Activated naive CD4-positive, alpha-beta T cell treated with anti-CD3 and anti-CD28 coated beads, Interleukin-2, amount 50 U/mL, for 16 hours (primary cell): ENCODE results near the gene ID3.
"Not testable (repeated sequence)": the region's sequence is repeated elsewhere in the genome, so short reads cannot be mapped to it uniquely, and the experiment has no call there.

Source experiments
- DNase-seq: peaks from one replicate; pipeline ENCODE4 v3.0.0-alpha.2; 2020

The ID3 gene

DNA sequence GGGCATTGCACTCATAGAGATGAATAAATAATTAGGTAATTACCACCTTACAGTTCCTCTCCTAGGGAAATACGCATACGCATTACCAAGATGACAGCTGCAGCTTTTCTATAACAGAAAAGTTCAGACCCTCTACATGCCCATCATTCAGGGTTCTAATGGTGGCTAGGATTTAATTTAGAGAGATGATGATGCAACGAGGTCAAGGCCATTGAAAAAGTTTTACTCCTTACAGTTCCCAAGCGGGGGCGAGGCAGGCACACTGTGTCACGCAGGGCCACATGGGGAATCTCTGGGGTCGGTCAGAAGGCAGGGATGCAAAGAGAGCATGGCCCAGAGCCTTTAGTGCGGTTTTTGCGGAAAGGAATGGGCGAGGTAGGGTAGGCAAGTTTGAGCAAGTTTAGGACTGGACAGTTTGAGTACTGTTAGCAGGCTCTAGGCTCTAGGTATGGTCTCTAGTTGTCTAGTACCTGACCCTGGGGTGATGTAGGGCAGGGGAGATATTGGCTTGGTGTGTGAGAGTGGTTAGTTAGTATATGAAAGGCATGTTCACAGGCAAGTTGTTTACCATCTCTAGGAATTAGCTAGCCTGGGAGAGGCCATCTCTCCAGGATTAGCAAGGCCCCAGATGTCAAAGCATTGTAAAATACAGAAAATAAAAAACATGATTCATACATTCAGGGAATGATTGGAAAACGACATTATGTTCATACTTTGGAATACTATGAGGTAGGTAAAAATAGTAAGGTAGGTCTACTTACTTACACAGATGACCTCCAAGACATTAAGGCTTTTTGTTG is 29.6 kb upstream of the ID3 start:
- DNase-seq = no peak

DNA sequence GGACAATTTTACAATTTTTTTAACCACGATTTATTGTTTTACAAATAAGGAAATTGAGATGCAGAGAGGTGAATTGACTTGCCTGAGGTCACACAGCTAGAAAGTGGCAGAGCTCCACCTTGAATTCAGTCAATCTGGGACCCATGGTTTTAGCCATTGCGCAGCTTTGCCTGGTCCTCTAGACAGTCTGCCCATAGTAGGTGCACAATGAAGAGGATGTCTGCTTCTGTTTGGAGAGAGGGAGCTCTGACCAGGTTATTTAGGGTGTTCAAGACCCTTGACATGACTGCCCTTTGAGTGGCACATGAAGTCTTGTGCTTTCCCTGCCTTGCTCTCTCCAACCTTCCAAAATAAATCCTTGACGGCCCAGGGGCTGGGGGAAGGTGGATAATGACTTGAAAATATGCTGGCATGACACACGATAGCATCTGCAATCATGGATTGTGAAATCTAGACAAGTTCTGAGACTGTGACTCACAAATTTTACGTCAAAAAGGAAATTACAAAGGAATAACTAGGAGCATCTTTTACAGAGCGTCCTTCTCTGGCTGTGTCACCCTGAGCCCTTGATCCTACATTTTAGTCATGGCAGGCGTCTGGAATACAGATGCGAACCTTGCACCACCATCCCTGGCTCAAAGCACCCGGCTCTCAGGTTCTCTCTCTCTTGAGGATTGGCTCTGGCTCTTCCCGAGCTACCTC is 26.2 kb upstream of the ID3 start:
- no peak for DNase-seq

DNA sequence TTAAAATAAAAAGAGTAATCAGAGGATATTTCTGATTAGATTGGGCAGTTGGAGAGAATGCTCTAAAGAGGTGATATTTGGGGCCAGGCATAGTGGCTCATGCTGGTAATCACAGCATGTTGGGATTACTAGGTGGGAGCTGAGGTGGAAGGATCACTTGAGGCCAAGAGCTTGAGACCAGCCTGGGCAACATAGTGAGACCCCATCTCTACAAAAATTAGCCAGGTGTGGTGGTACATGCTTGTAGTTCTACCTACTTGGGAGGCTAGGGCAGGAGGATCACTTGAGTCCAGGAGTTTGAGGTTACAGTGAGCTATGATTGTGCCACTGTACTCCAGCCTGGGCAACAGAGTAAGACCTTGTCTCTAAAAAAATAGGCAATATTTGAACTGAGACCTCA is 24.4 kb upstream of the ID3 start:
- not testable (repeated sequence) for DNase-seq

DNA sequence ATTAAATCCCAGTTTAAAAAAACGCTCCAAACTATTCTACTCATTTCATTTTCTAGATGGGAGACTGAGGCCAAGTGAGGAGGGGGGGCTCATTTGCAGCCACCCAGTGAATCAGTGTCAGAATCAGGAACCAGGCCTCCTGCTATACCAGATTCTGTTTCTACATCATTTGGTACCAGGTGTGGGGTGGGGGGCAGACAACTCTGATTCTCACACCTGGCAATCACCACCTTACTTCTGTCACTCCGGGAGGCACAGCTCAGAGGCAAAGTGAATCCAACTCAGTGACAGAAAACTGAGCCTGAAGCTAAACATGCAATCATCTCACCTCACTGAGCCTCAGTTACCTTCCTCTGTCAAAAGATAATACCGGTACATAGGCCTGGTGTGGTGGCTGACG is 23.5 kb upstream of the ID3 start:
- no peak for DNase-seq

DNA sequence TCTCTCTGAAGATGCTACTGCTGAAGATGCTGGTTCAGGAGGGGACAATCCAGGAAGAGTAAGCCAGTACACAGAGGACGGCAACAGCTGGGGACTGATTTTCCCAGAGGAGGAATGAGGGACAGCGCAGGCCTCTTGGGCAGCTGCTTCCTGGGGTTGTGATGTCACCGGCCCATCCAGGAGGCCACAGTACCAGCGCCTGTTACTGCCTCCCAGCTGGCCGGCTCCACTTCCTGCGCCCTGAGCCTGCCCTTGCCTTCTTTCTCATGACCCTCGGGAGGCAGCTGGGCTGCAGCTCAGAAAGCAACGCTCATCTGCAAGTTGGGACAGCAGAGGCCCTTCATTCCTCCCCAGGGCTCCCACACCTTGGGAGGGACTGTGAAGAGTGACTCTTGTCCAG is 21.9 kb upstream of the ID3 start:
- DNase-seq = no peak

DNA sequence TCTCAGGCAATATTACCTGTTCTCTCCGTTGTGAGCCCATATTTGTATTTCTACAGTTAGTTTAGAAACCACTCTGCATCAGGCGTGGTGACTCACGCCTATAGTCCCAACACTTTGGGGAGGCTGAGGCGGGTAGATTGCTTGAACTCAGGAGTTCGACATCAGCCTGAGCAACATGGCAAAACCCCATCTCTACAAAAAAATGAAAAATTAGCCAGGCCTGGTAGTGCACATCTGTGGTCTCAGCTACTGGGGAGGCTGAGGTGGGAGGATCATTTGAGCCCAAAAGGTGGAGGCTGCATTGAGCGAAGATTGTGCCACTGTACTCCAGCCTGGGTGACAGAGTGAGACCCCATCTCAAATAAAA is 19.7 kb upstream of the ID3 start:
- DNase-seq = no peak

DNA sequence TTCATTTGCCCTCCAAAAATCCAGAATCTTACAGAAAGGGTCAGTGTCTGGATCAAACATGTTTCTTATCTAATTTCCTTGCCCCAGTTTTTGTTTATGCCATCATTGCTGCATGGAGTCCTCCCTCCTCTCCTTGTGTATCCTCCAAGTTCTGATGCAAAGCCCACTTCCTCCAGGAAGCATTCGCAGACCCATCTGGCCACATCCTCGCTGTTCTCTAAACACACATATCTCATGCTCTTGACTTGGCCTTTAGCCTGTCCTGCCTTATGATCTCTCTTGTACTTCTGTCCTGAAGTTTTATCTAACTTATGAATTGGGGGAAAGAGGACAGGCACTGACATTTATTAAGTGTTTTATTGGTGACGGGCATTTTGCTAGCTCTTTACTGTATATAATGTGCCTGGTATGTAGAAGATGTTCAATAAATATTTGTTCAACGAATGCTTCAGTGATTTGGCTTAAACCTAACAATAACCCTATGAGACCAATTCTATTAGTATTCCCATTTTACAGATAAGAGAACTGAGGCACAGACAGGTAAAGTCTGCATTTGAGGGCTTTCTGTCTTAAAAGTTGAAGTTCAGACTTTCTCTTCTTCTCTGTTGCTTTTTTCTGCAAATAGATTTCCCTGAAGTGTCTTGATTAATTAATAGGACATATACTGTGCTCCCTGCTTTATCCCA is 19.2 kb upstream of the ID3 start:
- DNase-seq = no peak

DNA sequence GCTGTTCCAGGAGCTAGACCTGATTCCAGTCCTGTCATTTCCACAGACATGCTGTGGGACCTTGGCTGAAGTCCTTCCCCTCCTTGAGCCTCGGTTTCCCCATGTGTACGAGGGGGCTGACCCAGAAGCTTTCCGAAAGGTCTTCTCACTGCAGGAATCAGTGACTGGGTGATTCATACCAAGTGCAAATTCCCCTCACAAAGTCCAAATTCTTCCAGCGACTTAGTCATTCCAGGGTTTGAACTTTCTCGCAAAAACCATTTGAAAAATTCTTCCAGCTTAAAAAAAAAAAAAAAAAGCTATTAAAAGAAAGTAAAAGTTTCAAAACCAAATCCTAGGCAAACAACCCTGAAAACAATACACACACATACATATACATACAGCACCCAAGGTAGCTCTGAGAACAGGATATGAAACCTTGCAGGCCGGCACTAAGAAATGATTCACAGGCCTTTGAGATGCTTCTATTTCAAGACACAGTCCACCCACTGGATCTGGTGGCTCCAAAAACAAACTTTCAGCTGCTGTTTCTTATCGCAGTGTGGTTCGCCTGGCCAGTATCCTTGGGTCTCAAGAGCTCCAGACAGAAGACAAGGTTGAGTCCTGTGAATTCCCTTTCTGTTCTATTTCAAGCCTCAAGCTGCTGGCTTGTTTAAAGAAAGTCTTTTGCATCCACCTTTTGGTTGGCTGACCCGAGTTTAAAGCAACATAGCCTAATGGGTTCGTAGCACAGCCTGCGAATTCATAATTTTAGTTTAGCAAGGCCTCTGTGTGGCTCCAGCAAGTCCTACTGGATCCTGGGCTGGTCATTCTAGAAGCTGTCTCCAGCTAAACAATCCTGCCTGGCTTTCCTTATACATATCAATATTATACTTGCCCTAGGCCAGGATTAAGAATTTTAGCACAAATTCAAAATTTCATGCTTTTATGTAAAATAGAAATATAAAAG is 18.0 kb upstream of the ID3 start:
- DNase-seq = peak; percentile 52

DNA sequence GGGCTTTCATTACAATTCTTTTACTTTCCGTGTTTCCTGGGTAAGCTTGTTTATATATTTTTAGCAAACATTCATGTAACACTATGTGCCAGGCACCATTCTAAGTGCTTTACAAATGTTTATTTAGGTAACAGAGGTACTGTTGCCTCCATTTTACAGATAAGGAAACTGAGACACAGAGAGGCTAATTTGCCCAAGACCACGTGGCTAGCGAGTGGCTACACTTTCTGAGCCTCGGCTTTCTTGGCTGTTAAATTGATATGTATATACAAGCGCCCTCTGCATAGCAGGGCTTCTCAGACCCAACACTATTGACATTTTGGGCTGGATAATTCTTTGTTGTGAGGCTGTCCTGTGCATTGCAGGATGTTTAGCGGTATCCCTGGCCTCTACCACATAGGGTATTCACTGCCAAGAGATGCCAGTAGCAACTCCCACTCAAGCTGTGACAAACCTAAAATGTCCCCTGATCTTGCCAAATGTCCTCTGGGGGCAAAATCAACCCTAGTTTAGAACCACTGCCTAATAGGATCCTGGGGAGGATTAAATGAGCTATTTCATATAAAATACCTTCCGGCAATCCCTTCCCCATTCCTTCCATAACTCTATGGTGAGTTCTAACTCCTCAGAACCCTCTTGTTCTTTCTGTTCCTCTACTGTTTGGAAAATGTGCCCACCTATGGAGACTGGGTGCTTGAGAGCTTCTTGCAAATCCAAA is 17.2 kb upstream of the ID3 start:
- DNase-seq = no peak

DNA sequence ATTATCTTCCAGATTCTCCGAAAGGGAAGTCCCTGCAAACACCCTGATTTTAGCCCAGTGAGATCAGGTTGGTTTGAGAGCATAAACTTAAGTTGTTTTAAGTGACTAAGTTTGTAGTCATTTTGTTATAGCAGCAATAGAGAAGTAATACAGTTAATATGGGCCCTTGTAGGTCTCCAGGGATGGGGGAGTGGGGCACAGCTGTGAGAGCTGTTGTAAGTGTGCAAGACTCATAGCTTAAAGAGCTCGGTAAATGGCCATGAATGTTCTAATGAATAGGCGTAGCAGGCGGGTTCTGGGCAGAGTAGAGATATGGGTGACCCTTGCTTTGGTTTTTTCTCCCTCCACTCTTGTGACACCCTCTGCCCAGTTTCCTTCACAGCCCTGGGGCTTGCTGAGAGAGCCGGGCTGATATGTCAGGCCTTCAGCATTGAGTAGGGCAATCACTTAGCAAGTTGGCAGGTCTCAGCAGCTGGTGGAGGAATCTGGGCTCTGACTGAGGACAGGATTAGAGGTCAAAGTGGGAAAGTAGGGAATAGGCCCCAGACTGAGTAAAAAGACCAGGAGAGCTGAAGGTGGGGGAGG is 16.0 kb upstream of the ID3 start:
- no peak for DNase-seq

DNA sequence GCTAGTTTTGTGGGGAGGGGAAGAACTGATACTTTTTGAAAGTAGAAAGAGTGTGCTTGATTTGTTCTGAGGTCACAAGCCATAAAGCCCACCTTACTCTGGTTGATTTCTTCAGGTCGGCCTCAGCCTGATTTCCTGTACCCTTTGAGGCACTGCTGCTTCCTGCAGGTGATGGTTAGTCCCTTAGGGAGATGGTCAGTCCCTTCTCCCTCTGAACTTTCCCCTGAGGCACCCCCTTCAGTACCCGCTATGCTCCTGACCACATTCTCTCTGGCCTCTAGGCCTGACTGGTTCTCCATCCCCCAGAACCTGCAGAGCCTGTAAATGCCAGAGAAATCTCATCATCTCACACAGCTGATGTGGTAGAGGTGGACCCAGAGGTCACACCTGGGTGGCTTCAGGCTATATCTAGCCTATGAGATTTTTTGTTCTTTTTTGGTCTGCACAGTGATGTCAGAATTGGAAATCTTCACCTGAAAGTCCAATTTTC is 15.0 kb upstream of the ID3 start:
- no peak for DNase-seq

DNA sequence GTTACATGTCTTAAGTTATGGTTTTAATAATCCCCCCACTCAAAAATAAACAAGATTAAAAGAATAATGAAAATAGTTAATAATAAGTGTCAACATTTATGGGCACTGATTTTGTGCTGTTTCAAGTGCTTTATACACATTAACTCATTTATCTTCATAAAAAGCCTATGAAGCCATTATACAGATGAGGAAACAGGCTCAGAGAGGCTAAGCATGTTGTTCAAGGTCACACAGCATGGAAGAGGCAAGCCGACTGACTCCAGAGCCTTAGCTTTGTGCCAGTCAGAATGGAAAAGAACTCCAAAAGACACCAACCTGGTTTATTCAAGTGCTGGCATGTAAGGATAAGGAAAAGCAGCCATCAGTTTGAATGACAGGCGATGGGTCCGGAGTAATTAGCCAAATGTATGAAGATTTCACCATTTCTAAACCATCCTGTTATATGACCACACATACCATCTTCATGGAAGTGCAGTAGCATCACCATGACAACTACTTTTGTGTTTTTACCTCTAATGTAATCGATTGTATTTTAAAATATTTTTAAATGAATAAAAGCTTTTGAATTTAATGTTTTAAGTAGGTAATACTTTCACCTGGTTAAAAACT is 14.4 kb upstream of the ID3 start:
- no peak for DNase-seq

DNA sequence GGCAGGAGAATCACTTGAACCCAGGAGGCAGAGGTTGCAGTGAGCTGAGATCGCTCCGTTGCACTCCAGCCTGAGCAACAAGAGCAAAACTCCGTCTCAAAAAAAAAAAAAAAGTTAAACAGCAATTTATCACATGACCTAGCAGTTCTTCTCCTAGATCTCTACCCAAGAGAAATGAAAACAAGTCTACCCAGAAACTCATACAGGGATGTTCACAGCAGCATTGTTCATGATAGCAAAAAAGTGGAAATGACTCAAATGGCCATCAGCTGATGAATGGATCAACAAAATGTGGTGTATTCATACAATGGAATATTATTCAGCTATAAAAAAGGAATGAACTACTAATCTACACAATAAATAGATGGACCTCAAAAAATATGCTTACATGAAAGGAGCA is 12.2 kb upstream of the ID3 start:
- DNase-seq = no peak

DNA sequence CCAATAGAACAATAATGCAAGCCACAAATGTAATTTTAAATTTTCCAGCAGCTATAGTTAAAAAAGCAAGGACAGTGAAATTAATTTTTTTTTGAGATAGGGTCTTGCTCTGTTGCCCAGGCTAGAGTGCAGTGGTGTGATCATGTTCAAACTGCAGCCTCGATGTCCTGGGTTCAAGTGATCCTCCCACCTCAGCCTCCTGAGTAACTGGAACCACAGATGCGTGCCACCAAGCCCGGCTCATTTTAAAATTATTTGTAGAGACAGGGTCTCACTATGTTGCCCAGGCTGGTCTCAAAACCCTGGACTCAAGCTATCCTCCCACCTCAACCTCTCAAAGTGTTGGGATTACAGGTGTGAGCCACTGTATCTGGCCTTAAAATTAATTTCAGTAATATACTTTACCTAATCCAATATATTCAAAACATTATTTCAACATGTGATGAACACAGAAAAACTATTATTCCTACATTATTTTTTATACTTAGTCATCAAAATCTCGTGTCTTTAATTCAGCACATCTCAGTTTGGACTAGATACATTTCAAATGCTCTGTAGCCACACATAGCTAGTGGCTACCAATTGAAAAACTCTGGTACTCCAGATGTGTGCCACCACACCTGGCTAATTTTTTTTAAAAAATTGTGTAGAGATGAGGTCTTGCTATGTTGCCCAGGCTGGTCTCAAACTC is 10.8 kb upstream of the ID3 start:
- DNase-seq = no peak

DNA sequence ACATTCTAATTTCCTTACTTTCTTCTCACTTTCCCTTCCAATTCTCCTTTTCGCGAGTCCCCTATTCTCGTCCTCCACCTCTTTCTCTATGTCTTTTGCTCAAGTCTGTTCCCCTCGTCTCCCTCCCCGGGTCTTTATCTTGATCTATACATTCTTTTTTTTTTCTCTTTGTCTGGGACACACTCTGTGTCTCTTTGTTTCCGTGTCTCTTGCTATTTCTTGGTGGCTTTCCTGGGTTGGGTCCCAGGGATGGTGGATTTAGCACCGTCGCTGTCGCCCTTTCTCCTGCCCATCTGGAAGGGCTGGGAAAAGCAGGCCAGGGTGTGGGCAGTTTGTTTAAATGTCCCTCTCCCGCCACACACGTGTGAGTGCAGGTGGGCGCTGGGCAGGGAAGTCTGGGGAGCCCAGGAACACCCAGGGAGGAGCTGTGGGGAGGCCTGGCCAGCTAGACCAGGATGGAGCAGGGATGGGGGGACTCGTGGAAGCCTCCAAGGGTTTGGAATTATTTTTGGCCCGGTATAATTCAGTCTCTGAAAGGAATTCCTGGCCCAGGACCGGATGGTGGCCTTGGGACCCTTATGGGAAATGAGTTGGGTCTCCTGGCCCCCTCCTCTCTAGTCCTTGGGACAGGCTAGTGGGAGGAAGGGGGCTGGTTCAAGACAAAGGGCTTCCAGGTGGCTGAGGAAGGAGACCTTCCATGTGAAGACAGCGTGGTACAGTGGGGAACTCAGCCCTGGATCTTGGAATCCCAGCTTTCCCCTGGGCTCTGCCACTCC is 9.5 kb upstream of the ID3 start:
- no peak for DNase-seq

DNA sequence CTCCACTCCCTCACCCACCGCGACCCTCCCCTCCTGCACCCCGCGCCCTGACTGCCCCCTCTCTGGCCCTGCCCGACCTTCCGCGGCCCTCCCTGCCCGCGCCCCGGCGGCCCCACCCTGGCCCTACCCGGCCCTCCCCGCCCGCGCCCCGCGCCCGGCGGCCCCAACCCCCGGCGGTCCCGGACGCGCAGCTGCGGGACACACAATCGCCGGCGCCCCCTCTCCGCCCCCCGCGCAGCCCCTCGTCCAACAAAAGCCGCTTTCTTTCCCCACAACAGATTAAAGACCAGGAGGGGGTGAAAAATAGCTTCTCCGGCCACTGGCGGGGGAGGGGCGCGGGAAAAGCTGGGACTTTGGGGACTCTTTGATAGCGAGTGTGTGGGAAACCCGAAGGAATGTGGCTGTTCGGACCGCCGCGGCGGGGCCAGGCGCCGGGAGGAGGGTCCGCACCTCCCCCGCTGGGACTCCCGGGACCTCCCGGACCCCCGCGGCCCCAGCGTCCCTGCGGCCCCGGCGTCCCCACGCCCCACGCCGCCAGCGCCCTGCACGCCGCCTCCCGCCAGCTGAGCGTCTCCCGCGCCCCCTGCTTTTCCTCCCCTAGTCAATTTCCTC is 8.8 kb upstream of the ID3 start:
- DNase-seq = no peak

DNA sequence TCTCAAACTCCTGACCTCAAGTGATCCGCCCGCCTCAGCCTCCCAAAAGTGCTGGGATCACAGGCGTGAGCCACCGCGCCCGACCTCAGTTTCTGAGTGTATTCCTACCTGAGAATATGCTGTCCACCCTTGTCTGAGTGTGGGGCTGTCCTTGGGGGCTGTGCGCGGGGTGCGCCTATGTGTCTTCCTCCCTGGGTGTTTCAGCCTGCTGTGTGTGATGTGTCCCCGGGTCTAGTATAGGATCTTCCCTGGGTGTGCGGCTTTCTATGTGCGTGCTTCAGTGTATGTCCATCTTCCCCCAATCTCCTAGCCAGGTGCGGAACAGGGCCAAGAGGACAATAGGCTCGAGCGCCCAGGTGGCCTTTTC is 8.3 kb upstream of the ID3 start:
- DNase-seq = no peak

DNA sequence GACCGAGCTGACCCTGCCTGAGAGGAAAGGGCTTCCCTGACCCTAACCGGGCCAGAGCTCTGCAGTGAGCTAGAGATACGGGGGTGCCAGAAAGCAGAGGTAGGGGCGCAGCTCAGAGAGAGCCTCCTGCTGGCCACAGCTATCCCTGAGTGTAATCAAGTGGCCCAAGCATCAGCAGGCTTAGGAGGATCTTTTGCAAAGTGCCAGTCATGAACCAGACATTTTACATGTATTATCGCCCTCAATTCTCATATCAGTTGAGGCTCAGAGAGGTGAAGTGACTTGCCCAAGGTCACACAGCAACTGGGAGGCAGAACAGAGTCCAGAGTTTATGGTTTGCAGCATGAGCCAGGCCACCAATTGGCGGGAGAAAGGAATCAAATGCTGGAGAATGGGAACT is 7.0 kb upstream of the ID3 start:
- no peak for DNase-seq

DNA sequence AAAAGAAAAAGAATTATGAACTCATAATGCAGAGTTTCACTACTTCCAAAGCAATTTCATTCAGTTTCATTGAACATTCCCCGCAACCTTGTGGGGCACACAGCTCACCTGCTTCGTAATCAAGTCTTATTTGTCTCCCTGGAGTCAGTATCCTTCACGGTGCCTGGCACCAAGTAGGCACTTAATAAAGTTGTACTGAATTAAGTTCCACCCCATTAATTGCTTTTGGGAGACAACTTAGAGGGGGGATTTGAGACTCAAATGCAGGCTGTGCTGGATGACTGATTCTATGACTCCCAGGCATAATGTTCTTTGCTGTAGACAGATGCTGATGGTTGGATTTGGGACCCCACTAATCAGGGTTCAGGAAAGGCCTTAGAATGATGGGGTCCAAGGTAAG is 6.5 kb upstream of the ID3 start:
- DNase-seq = no peak
